Measurements from ENCODE around the gene CSNK2A3. TPM values are rescaled to one million over a fixed set of nuclear protein-coding genes. Genes with fewer than 3 reads are reported as not detected.

The CSNK2A3 gene
- total RNA-seq, 1 donor from 2014 or later, result 0.35 TPM

DNA sequence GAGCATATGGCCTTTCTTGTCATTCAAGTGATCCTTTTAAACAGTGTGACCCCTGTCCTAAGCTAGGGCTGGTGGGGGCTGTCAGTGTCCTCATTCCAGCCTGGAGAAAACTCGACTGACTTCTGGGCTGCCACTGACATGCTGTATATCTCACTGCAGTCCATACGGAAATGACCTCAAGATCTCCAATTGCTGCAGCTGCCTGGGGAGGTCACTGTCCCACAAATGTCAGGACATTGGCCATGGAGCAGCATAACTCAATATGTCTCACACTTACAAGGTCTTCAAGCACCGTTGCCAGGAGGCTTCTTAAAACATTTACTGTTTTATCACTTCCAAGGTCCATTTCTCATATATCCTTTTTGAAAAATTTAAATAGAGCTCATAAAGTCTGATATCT is 27.8 kb upstream of the CSNK2A3 start:
- TF ChIP-seq, protein P1, sequence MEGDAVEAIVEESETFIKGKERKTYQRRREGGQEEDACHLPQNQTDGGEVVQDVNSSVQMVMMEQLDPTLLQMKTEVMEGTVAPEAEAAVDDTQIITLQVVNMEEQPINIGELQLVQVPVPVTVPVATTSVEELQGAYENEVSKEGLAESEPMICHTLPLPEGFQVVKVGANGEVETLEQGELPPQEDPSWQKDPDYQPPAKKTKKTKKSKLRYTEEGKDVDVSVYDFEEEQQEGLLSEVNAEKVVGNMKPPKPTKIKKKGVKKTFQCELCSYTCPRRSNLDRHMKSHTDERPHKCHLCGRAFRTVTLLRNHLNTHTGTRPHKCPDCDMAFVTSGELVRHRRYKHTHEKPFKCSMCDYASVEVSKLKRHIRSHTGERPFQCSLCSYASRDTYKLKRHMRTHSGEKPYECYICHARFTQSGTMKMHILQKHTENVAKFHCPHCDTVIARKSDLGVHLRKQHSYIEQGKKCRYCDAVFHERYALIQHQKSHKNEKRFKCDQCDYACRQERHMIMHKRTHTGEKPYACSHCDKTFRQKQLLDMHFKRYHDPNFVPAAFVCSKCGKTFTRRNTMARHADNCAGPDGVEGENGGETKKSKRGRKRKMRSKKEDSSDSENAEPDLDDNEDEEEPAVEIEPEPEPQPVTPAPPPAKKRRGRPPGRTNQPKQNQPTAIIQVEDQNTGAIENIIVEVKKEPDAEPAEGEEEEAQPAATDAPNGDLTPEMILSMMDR (conservative IDR thresholded peaks at IDR 0.05; ENCODE audit: low read depth, low read length), result no peak
- DNase-seq (ENCODE audit: low read depth), result no peak
- no peak overlapping the region for H3K4me3 ChIP-seq (ENCODE audit: low read depth, low read length)

DNA sequence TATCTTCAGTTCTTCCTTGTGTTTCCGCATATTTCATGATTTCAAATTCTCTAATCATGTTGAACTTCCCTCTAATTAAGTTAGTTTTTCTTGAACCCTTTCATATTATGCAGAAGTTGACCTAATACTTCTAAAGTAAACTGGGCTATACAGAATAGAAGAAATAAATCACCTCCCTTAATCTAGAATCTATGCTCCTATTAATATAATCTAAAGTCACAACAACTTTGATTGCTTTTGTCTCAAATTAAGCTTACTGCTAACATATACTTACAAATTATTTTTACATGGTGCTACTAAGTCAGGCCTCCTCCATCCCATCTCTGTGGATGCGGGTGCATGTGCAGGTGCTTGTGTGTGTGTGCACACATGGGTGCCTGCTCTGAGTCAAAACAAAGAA is 27.3 kb upstream of the CSNK2A3 start:
- TF ChIP-seq, protein P1 (conservative IDR thresholded peaks at IDR 0.05; ENCODE audit: low read depth, low read length), result no peak
- DNase-seq (ENCODE audit: low read depth), result no peak
- no peak overlapping the region for H3K4me3 ChIP-seq (ENCODE audit: low read depth, low read length)

- H3K4me3 ChIP-seq (ENCODE audit: low read depth, low read length), result no peak overlapping the region
- TF ChIP-seq, protein P1 (conservative IDR thresholded peaks at IDR 0.05; ENCODE audit: low read depth, low read length), result no peak
- no peak for DNase-seq (ENCODE audit: low read depth)
These were observed 26.6 kb upstream of the CSNK2A3 start for GRCh38 chr11:11379661-11380060.

GRCh38 chr11:11378184-11378940 is 25.3 kb upstream of the CSNK2A3 start:
- no peak overlapping the region for H3K4me3 ChIP-seq (ENCODE audit: low read depth, low read length)
- DNase-seq (ENCODE audit: low read depth), result no peak
- TF ChIP-seq, protein P1 (conservative IDR thresholded peaks at IDR 0.05; ENCODE audit: low read depth, low read length), result no peak

DNA sequence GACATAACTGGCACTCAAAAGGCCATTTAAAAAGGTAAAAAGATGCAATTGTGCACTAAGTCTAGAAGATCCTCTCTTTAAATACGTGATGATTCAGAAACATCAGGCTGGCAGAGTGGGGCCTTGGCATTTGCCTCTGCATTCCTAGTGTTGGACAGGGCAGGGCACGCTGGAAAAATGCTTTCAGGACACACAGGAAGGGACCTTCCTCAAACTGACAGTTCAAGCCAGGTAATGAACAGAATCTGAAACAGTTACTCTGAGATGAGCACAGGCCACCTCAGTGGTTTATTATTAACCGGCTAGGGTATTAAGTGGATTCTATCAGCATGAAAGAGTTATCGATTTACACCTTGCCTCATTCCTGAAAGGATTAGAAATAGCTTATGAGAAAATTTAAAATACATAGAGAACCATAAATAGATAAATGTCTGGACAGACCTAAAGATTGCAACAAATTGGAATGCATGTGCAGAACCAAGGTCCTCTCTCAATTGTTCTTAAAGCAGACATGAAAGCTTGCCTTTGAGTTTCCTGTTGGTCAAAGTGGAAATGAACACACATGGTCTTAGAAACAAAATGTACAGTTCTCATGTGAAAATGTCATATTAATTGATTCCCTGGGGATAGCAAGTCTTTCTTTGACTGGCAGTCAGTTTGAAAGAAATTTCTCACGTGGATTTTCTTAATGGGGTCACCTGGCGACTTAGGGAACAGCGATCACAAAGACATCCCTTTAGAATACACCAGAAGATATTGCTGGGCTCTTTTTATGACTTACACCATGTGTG is 21.5 kb upstream of the CSNK2A3 start:
- DNase-seq (ENCODE audit: low read depth), result no peak
- no peak overlapping the region for H3K4me3 ChIP-seq (ENCODE audit: low read depth, low read length)
- TF ChIP-seq, protein P1 (conservative IDR thresholded peaks at IDR 0.05; ENCODE audit: low read depth, low read length), result no peak

GRCh38 chr11:11373934-11374333 is 20.9 kb upstream of the CSNK2A3 start:
- TF ChIP-seq, protein P1 (conservative IDR thresholded peaks at IDR 0.05; ENCODE audit: low read depth, low read length), result no peak
- no peak for DNase-seq (ENCODE audit: low read depth)
- H3K4me3 ChIP-seq (ENCODE audit: low read depth, low read length), result no peak overlapping the region

Data from epithelial cell of proximal tubule (primary cell).